ENCODE results near the gene SKAP1.
A peak's percentile ranks its signal among the peaks of the same experiment; 100 is the strongest.
"Not testable (repeated sequence)": the region's sequence is repeated elsewhere in the genome, so short reads cannot be mapped to it uniquely, and the experiment has no call there.

SKAP1 gene

GRCh38 chr17:48347177-48347576 lies 82.8 kb downstream of the SKAP1 start:
- no peak for TF ChIP-seq CTCF (IDR thresholded peaks at IDR 0.05; ENCODE audit: control insufficient read depth, insufficient read depth, low read depth, low read length, missing control alignments)
- DNase-seq (ENCODE audit: low read depth), result no peak
- no peak overlapping the region for H3K4me3 ChIP-seq (ENCODE audit: control insufficient read depth, low read depth, low read length)

GRCh38 chr17:48344251-48344650 lies 85.8 kb downstream of the SKAP1 start:
- H3K4me3 ChIP-seq (ENCODE audit: control insufficient read depth, low read depth, low read length), result no peak overlapping the region
- no peak for DNase-seq (ENCODE audit: low read depth)
- TF ChIP-seq CTCF (IDR thresholded peaks at IDR 0.05; ENCODE audit: control insufficient read depth, insufficient read depth, low read depth, low read length, missing control alignments), result no peak

- TF ChIP-seq CTCF (IDR thresholded peaks at IDR 0.05; ENCODE audit: control insufficient read depth, insufficient read depth, low read depth, low read length, missing control alignments), result no peak
- no peak for DNase-seq (ENCODE audit: low read depth)
- H3K4me3 ChIP-seq (ENCODE audit: control insufficient read depth, low read depth, low read length), result no peak overlapping the region
Measured at GRCh38 chr17:48340916-48341315, 89.1 kb downstream of the SKAP1 start.

- H3K4me3 ChIP-seq (ENCODE audit: control insufficient read depth, low read depth, low read length), result no peak overlapping the region
- no peak for DNase-seq (ENCODE audit: low read depth)
- TF ChIP-seq CTCF (IDR thresholded peaks at IDR 0.05; ENCODE audit: control insufficient read depth, insufficient read depth, low read depth, low read length, missing control alignments), result no peak
Measured at GRCh38 chr17:48338720-48339119, 91.3 kb downstream of the SKAP1 start.

GRCh38 chr17:48337903-48338302 lies 92.1 kb downstream of the SKAP1 start:
- DNase-seq (ENCODE audit: low read depth); H3K4me3 ChIP-seq (ENCODE audit: control insufficient read depth, low read depth, low read length): not testable (repeated sequence)

- H3K4me3 ChIP-seq (ENCODE audit: control insufficient read depth, low read depth, low read length), result no peak overlapping the region
- no peak for TF ChIP-seq CTCF (IDR thresholded peaks at IDR 0.05; ENCODE audit: control insufficient read depth, insufficient read depth, low read depth, low read length, missing control alignments)
- DNase-seq (ENCODE audit: low read depth), result no peak
Measured at GRCh38 chr17:48336986-48337385, 93.0 kb downstream of the SKAP1 start.

GRCh38 chr17:48335858-48336500 lies 94.0 kb downstream of the SKAP1 start:
- TF ChIP-seq CTCF (IDR thresholded peaks at IDR 0.05; ENCODE audit: control insufficient read depth, insufficient read depth, low read depth, low read length, missing control alignments), result peak; percentile 55
- H3K4me3 ChIP-seq (ENCODE audit: control insufficient read depth, low read depth, low read length), result no peak overlapping the region
- DNase-seq (ENCODE audit: low read depth), result no peak

Data from AG09309 (cell line).